SH-SY5Y (cell line): Measurements from ENCODE around the gene MT1G.

Experiments
- GATA2 ChIP-seq: IDR thresholded peaks from 2 replicates; pipeline ENCODE4 v1.6.1; 2011; ENCODE audit warnings: mild to moderate bottlenecking, low read depth, low read length
- GATA3 ChIP-seq: IDR thresholded peaks from 2 replicates; pipeline ENCODE4 v1.6.1; 2011; ENCODE audit warnings: low read depth, mild to moderate bottlenecking, low read length, moderate library complexity

DNA sequence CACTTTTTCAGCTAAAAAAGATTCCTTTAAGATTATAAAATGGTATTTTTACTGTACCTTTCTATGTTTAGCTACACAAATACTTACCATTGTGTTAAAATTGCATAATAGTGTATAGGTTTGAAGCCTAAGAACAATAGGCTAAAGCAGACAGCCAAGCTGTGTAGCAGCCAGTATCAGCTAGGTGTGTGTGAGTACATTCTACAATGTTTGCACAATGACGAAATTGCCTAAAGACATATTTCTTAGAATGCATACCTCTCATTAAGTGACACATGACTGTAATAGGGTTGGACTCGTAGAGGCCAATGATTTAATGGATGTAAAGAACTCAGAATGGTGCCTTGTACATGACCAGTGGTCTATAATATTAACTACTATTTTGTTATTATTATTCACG, 18.0 kb downstream of the MT1G start:
- TF ChIP-seq GATA3 (no peak), GATA2 (no peak)
